Measurements from ENCODE around the gene DOK4. TPM values are rescaled to one million over a fixed set of nuclear protein-coding genes. Genes with fewer than 3 reads are reported as not detected.

The DOK4 gene
- total and polyA plus RNA-seq, 4 donors = 7.8 to 24.6 (median 18.1) TPM

DNA sequence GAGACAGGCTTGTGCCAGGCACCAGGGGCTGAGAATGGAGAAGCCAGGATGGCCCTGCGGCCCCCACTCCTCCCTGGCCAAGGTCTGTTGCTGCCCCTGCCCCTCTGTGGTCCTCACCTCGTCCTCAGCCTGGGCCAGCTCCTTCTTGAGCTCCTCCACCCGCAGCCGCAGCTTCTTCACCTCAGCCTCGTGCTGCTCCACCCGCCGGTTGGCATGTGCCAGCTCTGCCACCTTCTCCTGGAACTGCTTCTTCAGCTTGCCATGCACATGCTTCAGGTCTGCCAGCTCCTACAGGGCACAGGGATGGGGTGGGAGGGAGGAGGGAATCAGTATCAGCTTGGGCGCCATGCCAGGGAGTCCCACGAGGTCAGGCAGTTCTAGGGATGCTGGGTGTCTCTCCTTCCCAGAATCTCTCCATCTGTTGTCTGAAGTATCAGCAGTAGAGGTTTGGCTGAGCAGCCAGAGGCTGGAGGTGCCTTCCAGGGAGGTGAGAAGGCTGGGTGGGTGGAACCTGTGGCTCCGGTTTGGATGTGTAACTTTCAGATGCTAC is 30.0 kb upstream of the DOK4 start:
- DNase-seq (ENCODE audit: low spot score) = no peak
- H3K9me3 ChIP-seq (ENCODE audit: control insufficient read depth in 4 of 4, low read length in 3 of 4) = no peaks in the 10 kb centered on the region
- no peaks in the 10 kb centered on the region for H3K27me3 ChIP-seq (ENCODE audit: control insufficient read depth in 4 of 4, insufficient read depth in 4 of 4, low read length in 3 of 4)
- H3K36me3 ChIP-seq (ENCODE audit: control insufficient read depth in 4 of 4, insufficient read depth in 3 of 4, low read depth in 1 of 4, low read length in 3 of 4) = peaks cover 0 to 2% (median 0%) of the 10 kb centered on the region in 4 donors
- WGBS = 89% methylated on average over 10 of the region's 10 CpGs
- H3K9ac ChIP-seq (ENCODE audit: low read depth in 1 of 2, low read length in 2 of 2) = no peak overlapping the region
- H3K4me1 ChIP-seq (ENCODE audit: control insufficient read depth in 4 of 4, insufficient read depth in 4 of 4, low read length in 3 of 4) = peaks cover 0 to 5% (median 2%) of the 10 kb centered on the region in 4 donors
- TF ChIP-seq FOXA2 (IDR thresholded peaks at IDR 0.05) = no peak
- TF ChIP-seq, protein P1, sequence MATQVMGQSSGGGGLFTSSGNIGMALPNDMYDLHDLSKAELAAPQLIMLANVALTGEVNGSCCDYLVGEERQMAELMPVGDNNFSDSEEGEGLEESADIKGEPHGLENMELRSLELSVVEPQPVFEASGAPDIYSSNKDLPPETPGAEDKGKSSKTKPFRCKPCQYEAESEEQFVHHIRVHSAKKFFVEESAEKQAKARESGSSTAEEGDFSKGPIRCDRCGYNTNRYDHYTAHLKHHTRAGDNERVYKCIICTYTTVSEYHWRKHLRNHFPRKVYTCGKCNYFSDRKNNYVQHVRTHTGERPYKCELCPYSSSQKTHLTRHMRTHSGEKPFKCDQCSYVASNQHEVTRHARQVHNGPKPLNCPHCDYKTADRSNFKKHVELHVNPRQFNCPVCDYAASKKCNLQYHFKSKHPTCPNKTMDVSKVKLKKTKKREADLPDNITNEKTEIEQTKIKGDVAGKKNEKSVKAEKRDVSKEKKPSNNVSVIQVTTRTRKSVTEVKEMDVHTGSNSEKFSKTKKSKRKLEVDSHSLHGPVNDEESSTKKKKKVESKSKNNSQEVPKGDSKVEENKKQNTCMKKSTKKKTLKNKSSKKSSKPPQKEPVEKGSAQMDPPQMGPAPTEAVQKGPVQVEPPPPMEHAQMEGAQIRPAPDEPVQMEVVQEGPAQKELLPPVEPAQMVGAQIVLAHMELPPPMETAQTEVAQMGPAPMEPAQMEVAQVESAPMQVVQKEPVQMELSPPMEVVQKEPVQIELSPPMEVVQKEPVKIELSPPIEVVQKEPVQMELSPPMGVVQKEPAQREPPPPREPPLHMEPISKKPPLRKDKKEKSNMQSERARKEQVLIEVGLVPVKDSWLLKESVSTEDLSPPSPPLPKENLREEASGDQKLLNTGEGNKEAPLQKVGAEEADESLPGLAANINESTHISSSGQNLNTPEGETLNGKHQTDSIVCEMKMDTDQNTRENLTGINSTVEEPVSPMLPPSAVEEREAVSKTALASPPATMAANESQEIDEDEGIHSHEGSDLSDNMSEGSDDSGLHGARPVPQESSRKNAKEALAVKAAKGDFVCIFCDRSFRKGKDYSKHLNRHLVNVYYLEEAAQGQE (IDR thresholded peaks at IDR 0.05) = no peak
- TF ChIP-seq, protein P2, sequence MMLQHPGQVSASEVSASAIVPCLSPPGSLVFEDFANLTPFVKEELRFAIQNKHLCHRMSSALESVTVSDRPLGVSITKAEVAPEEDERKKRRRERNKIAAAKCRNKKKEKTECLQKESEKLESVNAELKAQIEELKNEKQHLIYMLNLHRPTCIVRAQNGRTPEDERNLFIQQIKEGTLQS (IDR thresholded peaks at IDR 0.05) = no peak
- TF ChIP-seq HNF4A (conservative IDR thresholded peaks at IDR 0.05) = no peak
- TF ChIP-seq NR2F2 (IDR thresholded peaks at IDR 0.05) = no peak
- TF ChIP-seq, protein P3, sequence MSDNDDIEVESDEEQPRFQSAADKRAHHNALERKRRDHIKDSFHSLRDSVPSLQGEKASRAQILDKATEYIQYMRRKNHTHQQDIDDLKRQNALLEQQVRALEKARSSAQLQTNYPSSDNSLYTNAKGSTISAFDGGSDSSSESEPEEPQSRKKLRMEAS (IDR thresholded peaks at IDR 0.05) = no peak
- TF ChIP-seq, protein P4, sequence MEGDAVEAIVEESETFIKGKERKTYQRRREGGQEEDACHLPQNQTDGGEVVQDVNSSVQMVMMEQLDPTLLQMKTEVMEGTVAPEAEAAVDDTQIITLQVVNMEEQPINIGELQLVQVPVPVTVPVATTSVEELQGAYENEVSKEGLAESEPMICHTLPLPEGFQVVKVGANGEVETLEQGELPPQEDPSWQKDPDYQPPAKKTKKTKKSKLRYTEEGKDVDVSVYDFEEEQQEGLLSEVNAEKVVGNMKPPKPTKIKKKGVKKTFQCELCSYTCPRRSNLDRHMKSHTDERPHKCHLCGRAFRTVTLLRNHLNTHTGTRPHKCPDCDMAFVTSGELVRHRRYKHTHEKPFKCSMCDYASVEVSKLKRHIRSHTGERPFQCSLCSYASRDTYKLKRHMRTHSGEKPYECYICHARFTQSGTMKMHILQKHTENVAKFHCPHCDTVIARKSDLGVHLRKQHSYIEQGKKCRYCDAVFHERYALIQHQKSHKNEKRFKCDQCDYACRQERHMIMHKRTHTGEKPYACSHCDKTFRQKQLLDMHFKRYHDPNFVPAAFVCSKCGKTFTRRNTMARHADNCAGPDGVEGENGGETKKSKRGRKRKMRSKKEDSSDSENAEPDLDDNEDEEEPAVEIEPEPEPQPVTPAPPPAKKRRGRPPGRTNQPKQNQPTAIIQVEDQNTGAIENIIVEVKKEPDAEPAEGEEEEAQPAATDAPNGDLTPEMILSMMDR (IDR thresholded peaks at IDR 0.05; ENCODE audit: low read depth, low read length, missing input control) = no peak
- TF ChIP-seq GABPA (IDR thresholded peaks at IDR 0.05 in 1 of 2, conservative IDR thresholded peaks at IDR 0.05 in 1 of 2) = no peak
- no peak for TF ChIP-seq FOXA1 (IDR thresholded peaks at IDR 0.05)
- TF ChIP-seq TAF1 (conservative IDR thresholded peaks at IDR 0.05) = no peak
- no peak for TF ChIP-seq JUND (IDR thresholded peaks at IDR 0.05)
- TF ChIP-seq, protein P5, sequence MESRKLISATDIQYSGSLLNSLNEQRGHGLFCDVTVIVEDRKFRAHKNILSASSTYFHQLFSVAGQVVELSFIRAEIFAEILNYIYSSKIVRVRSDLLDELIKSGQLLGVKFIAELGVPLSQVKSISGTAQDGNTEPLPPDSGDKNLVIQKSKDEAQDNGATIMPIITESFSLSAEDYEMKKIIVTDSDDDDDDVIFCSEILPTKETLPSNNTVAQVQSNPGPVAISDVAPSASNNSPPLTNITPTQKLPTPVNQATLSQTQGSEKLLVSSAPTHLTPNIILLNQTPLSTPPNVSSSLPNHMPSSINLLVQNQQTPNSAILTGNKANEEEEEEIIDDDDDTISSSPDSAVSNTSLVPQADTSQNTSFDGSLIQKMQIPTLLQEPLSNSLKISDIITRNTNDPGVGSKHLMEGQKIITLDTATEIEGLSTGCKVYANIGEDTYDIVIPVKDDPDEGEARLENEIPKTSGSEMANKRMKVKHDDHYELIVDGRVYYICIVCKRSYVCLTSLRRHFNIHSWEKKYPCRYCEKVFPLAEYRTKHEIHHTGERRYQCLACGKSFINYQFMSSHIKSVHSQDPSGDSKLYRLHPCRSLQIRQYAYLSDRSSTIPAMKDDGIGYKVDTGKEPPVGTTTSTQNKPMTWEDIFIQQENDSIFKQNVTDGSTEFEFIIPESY (IDR thresholded peaks at IDR 0.05) = no peak
- TF ChIP-seq HNF4G (IDR thresholded peaks at IDR 0.05) = no peak
- TF ChIP-seq EGR1 (IDR thresholded peaks at IDR 0.05; ENCODE audit: low read depth in 2 of 2) = no peak
- no peak for TF ChIP-seq RAD21 (IDR thresholded peaks at IDR 0.05)
- TF ChIP-seq SP1 (IDR thresholded peaks at IDR 0.05) = no peak
- TF ChIP-seq YY1 (IDR thresholded peaks at IDR 0.05) = no peak
- no peak for TF ChIP-seq RXRA (IDR thresholded peaks at IDR 0.05)
- no peak overlapping the region for H3K4me3 ChIP-seq (ENCODE audit: low read depth in 1 of 3, low read length in 3 of 3)
- H3K27ac ChIP-seq (ENCODE audit: low read depth in 1 of 2, low read length in 2 of 2) = no peak overlapping the region
